ENCODE results near the gene GDPD3. TPM values are rescaled to one million over a fixed set of nuclear protein-coding genes. Genes with fewer than 3 reads are reported as not detected.
A peak's percentile ranks its signal among the peaks of the same experiment; 100 is the strongest.

Gene GDPD3
- under 1 TPM in 1 of 6 donors, not detected in 5; 0.31 TPM for polyA plus RNA-seq (ENCODE audit: low read depth in 6 of 6)

GRCh38 chr16:30113031-30113710, at the start of gene GDPD3:
TSS of gene GDPD3 (minus strand) at chr16:30113537. CDS start at chr16:30113478, 59 bp downstream.
- Mint-ChIP-seq H3K27me3 (no peaks in the 10 kb centered on the region), H3K27ac (no peak within 1 kb of the TSS), H3K4me1 (peaks cover 2 to 9% (median 5%) of the 10 kb centered on the region in 3 donors), H3K9me3 (no peaks in the 10 kb centered on the region), H3K4me3 (peak within 1 kb of the TSS in 2 of 8 donors; percentile 30 to 70), H3K36me3 (no peaks in the 10 kb centered on the region)
- ATAC-seq (ENCODE audit: low read depth in 2 of 2) (no peak), DNase-seq (no peak)

DNA sequence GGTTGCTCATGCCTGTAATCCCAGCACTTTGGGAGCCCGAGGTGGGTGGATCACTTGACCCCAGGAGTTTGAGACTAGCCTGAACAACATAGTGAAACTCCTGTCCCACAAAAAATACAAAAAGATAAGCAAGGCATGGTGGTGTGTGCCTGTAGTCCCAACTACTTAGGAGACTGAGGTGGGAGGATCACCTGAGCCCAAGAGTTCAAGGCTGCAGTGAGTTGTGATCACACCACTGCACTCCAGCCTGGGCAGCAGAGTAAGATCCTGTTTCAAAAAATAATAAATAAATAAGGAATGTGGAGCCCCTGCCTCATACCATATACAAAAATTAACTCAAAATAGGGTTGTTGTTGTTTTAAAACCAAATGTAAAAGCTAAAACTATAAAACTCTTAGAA, 43.9 kb upstream of the GDPD3 start:
- Mint-ChIP-seq H3K27ac (peak overlapping the region in 1 of 6 donors; percentile 32), H3K4me3 (no peak overlapping the region), H3K36me3 (no peaks in the 10 kb centered on the region), H3K27me3 (no peaks in the 10 kb centered on the region), H3K9me3 (no peaks in the 10 kb centered on the region), H3K4me1 (no peaks in the 10 kb centered on the region)
- DNase-seq (no peak), ATAC-seq (ENCODE audit: low read depth in 2 of 2) (no peak)

DNA sequence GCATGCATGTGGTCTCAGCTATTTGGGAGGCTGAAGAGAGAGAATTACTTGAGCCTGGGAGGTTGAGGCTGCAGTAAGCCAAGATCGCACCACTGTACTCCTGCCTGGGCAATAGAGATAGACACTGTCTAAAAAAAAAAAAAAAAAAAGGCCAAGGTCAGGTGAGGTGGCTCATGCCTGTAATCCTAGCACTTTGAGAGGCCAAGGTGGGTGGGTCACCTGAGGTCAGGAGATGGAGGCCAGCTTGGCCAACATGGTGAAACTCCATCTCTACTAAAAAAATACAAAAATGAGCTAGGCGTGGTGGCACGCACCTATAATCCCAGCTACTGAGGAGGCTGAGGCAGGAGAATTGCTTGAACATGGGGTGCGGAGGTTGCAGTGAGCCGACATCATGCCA, 41.9 kb upstream of the GDPD3 start:
- ATAC-seq (ENCODE audit: low read depth in 2 of 2): no peak
- H3K27me3 Mint-ChIP-seq: no peaks in the 10 kb centered on the region
- peak overlapping the region in 1 of 6 donors; percentile 24 for H3K27ac Mint-ChIP-seq
- no peaks in the 10 kb centered on the region for H3K36me3 Mint-ChIP-seq
- H3K9me3 Mint-ChIP-seq: peaks cover 0 to 5% (median 2%) of the 10 kb centered on the region in 7 donors
- H3K4me3 Mint-ChIP-seq: no peak overlapping the region
- no peak for DNase-seq
- peaks cover 0 to 7% (median 6%) of the 10 kb centered on the region in 3 donors for H3K4me1 Mint-ChIP-seq

DNA sequence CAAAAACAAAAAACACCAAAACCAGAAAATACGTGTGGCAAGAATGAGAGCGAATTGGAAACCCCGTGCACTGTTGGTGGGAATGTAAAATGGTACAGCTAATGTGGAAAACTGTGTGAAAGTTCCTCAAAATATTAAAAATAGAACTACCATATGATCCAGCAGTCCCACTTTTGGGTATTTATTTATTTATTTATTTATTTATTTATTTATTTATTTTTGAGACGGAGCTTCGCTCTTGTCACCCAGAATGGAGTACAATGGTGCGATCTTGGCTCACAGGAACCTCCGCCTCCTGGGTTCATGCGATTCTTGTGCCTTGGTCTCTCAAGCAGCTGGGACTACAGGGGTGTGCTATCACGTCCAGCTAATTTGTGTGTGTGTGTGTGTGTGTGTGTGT, 39.2 kb upstream of the GDPD3 start:
- peaks cover 0 to 5% of the 10 kb centered on the region in 2 donors for H3K36me3 Mint-ChIP-seq
- peaks cover 0 to 7% (median 6%) of the 10 kb centered on the region in 3 donors for H3K4me1 Mint-ChIP-seq
- peaks cover 0 to 19% (median 7%) of the 10 kb centered on the region in 7 donors for H3K9me3 Mint-ChIP-seq
- H3K27ac Mint-ChIP-seq: no peak overlapping the region
- ATAC-seq (ENCODE audit: low read depth in 2 of 2) (no peak), DNase-seq (no peak)
- no peak overlapping the region for H3K4me3 Mint-ChIP-seq
- H3K27me3 Mint-ChIP-seq: no peaks in the 10 kb centered on the region

- DNase-seq (no peak), ATAC-seq (ENCODE audit: low read depth in 2 of 2) (peak; percentile 41 to 49)
- Mint-ChIP-seq H3K36me3 (peaks cover 0 to 5% of the 10 kb centered on the region in 2 donors), H3K27me3 (no peaks in the 10 kb centered on the region), H3K4me1 (peaks cover 0 to 7% (median 6%) of the 10 kb centered on the region in 3 donors), H3K9me3 (peaks cover 0 to 19% (median 7%) of the 10 kb centered on the region in 7 donors), H3K27ac (peak overlapping the region in 1 of 6 donors; percentile 62), H3K4me3 (peak overlapping the region in 1 of 8 donors; percentile 20)
Measured at GRCh38 chr16:30151091-30151490, 37.8 kb upstream of the GDPD3 start.

GRCh38 chr16:30149250-30149930, 36.1 kb upstream of the GDPD3 start:
- Mint-ChIP-seq H3K27ac (peak overlapping the region in 1 of 6 donors; percentile 15), H3K4me1 (peaks cover 2 to 7% (median 6%) of the 10 kb centered on the region in 3 donors), H3K9me3 (peaks cover 0 to 19% (median 7%) of the 10 kb centered on the region in 7 donors), H3K4me3 (no peak overlapping the region), H3K27me3 (no peaks in the 10 kb centered on the region), H3K36me3 (peaks cover 0 to 5% of the 10 kb centered on the region in 2 donors)
- DNase-seq (no peak), ATAC-seq (ENCODE audit: low read depth in 2 of 2) (no peak)

DNA sequence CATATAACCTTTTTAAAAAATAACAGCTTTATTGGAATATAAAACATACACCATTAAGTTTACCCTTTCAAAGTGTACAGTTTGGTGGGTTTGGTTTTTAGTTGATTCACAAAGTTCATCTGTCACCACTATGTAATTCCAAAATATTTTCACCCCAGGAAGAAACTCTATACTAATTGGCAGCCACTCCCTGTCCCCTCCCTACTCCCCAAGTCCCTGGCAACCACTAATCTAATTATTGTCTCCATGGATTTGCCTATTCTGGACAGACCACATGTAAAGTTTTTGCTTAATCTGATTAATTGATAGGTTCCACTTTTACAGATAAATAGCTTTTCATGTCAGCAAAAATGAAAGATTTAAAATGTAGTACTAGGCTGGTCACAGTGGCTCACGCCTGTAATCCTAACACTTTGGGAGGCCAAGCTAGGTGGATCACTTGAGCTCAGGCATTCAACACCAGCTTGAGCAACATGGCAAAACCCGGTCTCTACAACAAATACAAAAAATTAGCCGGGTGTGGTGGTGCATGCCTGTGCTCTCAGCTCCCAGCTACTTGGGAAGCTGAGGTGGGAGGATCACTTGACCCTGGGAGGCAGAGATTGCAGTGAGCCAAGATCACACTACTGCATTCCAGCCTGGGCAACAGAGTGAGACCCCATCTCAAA, 34.6 kb upstream of the GDPD3 start:
- peaks cover 0 to 5% of the 10 kb centered on the region in 2 donors for H3K36me3 Mint-ChIP-seq
- H3K27ac Mint-ChIP-seq: no peak overlapping the region
- no peak for ATAC-seq (ENCODE audit: low read depth in 2 of 2)
- no peaks in the 10 kb centered on the region for H3K27me3 Mint-ChIP-seq
- H3K9me3 Mint-ChIP-seq: peaks cover 0 to 19% (median 7%) of the 10 kb centered on the region in 7 donors
- DNase-seq: no peak
- no peak overlapping the region for H3K4me3 Mint-ChIP-seq
- peaks cover 7 to 12% (median 12%) of the 10 kb centered on the region in 3 donors for H3K4me1 Mint-ChIP-seq

DNA sequence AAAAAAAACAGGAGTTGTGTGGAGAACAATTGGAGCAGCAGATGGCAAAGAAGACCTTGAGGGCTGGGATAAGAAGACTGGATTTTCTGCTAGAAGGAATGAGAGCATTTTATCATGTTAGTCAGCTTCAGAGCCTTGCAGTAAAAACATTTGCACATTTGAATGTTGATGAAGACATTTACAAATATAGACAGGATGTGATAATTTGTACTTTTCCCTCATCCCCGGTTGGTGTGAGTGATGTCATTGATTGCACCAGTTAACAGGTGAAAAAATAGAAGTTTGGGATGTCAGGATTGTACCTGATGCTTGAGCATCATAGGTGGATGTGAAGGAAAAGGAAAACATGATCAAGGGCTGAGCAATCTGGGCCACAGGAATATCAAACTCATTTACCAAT, 32.3 kb upstream of the GDPD3 start:
- H3K4me3 Mint-ChIP-seq: no peak overlapping the region
- no peaks in the 10 kb centered on the region for H3K27me3 Mint-ChIP-seq
- ATAC-seq (ENCODE audit: low read depth in 2 of 2) (no peak), DNase-seq (no peak)
- H3K27ac Mint-ChIP-seq: no peak overlapping the region
- H3K4me1 Mint-ChIP-seq: peaks cover 5 to 7% (median 7%) of the 10 kb centered on the region in 3 donors
- peaks cover 0 to 14% (median 6%) of the 10 kb centered on the region in 7 donors for H3K9me3 Mint-ChIP-seq
- peaks cover 0 to 5% of the 10 kb centered on the region in 2 donors for H3K36me3 Mint-ChIP-seq

DNA sequence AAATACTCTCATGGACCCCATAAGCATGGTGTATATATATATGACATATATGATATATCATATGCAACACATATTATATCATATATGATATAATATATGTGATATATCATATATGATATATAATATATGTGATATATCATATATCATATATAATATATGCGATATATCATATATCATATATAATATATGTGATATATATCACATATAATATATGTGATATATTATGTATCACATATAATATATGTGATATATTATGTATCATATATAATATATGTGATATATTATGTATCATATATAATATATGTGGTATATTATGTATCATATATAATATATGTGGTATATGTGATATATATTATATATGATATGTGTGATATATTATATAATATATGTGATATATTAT, 31.6 kb upstream of the GDPD3 start:
- peaks cover 7 to 10% (median 9%) of the 10 kb centered on the region in 3 donors for H3K4me1 Mint-ChIP-seq
- DNase-seq (no peak), ATAC-seq (ENCODE audit: low read depth in 2 of 2) (no peak)
- H3K36me3 Mint-ChIP-seq: peaks cover 0 to 5% of the 10 kb centered on the region in 2 donors
- peaks cover 0 to 14% (median 6%) of the 10 kb centered on the region in 7 donors for H3K9me3 Mint-ChIP-seq
- no peak overlapping the region for H3K27ac Mint-ChIP-seq
- H3K4me3 Mint-ChIP-seq: no peak overlapping the region
- no peaks in the 10 kb centered on the region for H3K27me3 Mint-ChIP-seq

DNA sequence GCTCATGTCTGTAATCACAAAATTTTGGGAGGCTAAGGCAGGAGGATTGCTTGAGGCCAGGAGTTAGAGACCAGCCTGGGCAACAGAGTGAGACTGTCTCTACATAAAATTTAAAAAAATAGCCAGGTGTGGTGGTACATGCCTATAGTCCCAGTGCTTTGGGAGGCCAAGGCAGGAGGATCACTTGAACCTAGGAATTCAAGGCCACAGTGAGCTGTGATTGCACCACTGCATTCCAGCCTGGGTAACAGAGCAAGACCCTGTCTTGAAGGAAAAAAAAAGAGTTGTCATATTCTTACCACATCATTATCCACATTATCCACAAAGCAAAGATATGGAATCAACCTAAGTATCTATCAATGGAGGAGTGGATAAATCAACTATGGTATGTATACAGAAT, 30.7 kb upstream of the GDPD3 start:
- peaks cover 0 to 7% (median 3%) of the 10 kb centered on the region in 7 donors for H3K9me3 Mint-ChIP-seq
- no peak overlapping the region for H3K4me3 Mint-ChIP-seq
- H3K4me1 Mint-ChIP-seq: peaks cover 13 to 14% (median 14%) of the 10 kb centered on the region in 3 donors
- DNase-seq (no peak), ATAC-seq (ENCODE audit: low read depth in 2 of 2) (no peak)
- H3K27me3 Mint-ChIP-seq: no peaks in the 10 kb centered on the region
- no peak overlapping the region for H3K27ac Mint-ChIP-seq
- no peaks in the 10 kb centered on the region for H3K36me3 Mint-ChIP-seq

DNA sequence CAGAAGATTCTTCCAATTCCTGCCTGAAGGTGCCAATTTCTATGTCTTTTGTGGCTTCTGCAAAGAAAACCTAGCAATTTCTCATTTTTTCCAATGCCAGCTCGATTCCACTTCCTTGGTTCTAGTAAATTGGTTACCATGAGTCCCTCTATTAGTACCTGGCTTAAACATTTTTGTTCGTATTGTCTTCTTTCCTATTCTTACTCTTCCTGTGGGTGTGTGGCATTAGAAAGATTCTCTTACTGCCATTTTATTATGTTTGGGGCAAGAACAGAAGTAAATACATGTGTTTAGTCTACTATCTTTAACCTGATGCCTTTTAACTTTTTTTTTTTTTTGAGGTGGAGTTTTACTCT, 30.0 kb upstream of the GDPD3 start:
- ATAC-seq (ENCODE audit: low read depth in 2 of 2) (no peak), DNase-seq (no peak)
- Mint-ChIP-seq H3K27me3 (no peaks in the 10 kb centered on the region), H3K9me3 (no peaks in the 10 kb centered on the region), H3K36me3 (no peaks in the 10 kb centered on the region), H3K27ac (peak overlapping the region in 1 of 6 donors; percentile 14), H3K4me3 (no peak overlapping the region), H3K4me1 (peaks cover 13 to 14% (median 14%) of the 10 kb centered on the region in 3 donors)

DNA sequence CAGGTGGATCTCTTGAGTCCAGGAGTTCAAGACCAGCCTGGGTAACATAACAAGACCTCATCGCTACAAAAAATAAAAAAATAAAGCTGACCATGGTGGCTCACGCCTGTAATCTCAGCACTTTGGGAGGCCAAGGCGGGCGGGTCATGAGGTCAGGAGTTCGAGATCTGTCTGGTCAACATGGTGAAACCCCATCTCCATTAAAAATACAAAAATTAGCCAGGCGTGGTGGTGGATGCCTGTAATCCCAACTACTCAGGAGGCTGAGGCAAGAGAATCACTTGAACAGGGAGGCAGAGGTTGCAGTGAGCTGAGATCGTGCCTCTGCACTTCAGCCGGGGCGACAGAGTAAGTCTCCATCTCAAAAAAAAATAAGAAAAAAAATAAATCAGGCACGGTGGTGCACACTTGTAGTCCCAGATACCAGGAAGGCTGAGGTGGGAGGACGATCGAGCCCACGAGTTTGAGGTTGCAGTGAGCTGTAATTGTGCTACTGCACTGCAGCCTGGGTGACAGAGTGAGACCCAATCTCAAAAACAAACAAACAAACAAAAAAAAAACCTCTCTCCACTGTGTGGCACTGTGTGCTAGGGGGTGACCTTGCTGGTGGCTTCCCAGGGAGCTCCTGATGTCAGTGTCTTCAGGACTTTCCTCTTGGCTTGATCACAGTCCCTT, 29.5 kb upstream of the GDPD3 start:
- Mint-ChIP-seq H3K27ac (peak overlapping the region in 3 of 6 donors; percentile 14 to 84 (median 62)), H3K27me3 (no peaks in the 10 kb centered on the region), H3K4me1 (peaks cover 13 to 14% (median 14%) of the 10 kb centered on the region in 3 donors), H3K9me3 (no peaks in the 10 kb centered on the region), H3K4me3 (no peak overlapping the region), H3K36me3 (no peaks in the 10 kb centered on the region)
- peak; percentile 48 to 58 for ATAC-seq (ENCODE audit: low read depth in 2 of 2)
- peak; percentile 17 for DNase-seq

DNA sequence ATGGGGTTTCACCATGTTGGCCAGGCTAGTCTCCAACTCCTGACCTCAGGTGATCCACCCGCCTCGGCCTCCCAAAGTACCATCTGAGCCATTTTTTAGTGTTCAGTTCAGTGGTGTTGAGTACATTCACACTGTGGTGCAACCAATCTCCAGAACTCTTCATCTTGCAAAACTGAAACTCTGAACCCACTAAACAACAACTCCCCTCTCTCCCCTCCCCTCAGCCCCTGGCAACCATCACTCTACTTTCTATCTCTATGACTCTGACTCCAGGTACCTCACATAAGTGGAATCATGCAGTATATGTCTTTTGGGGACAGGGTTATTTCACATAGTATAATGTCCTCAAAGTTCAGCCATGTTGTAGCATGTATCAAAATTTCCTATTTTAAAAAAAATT, 28.4 kb upstream of the GDPD3 start:
- Mint-ChIP-seq H3K27me3 (no peaks in the 10 kb centered on the region), H3K9me3 (no peaks in the 10 kb centered on the region), H3K36me3 (no peaks in the 10 kb centered on the region), H3K4me1 (peaks cover 13 to 14% (median 14%) of the 10 kb centered on the region in 3 donors), H3K27ac (no peak overlapping the region), H3K4me3 (no peak overlapping the region)
- DNase-seq: no peak
- ATAC-seq (ENCODE audit: low read depth in 2 of 2): no peak

Measured in naive B cell (primary cell).